ENCODE measurements around the gene BRD3.

Gene BRD3

DNA sequence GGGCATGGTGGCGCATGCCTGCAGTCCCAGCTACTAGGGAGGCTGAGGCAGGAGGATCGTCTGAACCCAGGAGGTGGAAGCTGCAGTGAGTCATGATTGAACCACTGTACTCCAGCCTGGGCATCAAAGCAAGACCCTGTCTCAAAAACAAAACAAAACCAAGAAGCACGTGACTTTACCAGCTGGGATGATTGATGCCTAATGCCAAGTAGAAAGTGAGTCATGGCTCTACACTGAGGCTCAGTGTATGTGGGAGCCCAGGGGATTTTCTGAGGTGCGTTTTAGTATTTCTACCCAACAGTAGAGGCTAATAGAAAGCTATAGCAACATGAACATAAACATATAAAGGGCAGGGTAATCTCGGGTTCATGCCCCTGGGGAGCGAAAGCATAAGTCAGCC is 56.4 kb downstream of the BRD3 start:
- H3K23ac ChIP-seq (ENCODE audit: low read length), result no peak overlapping the region
- no peaks in the 10 kb centered on the region for H3K79me1 ChIP-seq (ENCODE audit: low read length)
- no peak overlapping the region for H2BK120ac ChIP-seq (ENCODE audit: low read depth, low read length)
- H3K4me1 ChIP-seq (ENCODE audit: control insufficient read depth, low read depth, low read length), result no peaks in the 10 kb centered on the region
- H3K4me2 ChIP-seq (ENCODE audit: low read length), result no peak overlapping the region
- no peaks in the 10 kb centered on the region for H3K79me2 ChIP-seq (ENCODE audit: control insufficient read depth, insufficient read depth, low read length)
- no peaks in the 10 kb centered on the region for H3K36me3 ChIP-seq (ENCODE audit: control insufficient read depth, insufficient read depth, low read length)
- no peak overlapping the region for H2BK5ac ChIP-seq (ENCODE audit: low read length)
- no peak overlapping the region for H3K56ac ChIP-seq (ENCODE audit: low read length)
- no peak overlapping the region for H2BK15ac ChIP-seq (replicated peaks; ENCODE audit: low read depth)
- H3K4me3 ChIP-seq (ENCODE audit: low read length), result no peak overlapping the region
- H4K5ac ChIP-seq (ENCODE audit: low read length), result no peak overlapping the region
- H3K4ac ChIP-seq (ENCODE audit: low read depth, low read length), result no peak overlapping the region
- no peak overlapping the region for H4K8ac ChIP-seq (ENCODE audit: low read depth, low read length)
- no peaks in the 10 kb centered on the region for H3K27me3 ChIP-seq (ENCODE audit: insufficient read depth, low read length, poor library complexity)
- no CpG with 5 or more reads among the region's 6 CpGs for WGBS (ENCODE audit: extremely low coverage, insufficient coverage, low lambda C conversion rate)
- no peak overlapping the region for H2AK5ac ChIP-seq (ENCODE audit: low read length)
- no peak overlapping the region for H3K27ac ChIP-seq (ENCODE audit: low read depth, low read length)
- H3K9ac ChIP-seq (ENCODE audit: low read length), result no peak overlapping the region
- H3K18ac ChIP-seq (ENCODE audit: low read length), result no peak overlapping the region
- DNase-seq, result no peak

DNA sequence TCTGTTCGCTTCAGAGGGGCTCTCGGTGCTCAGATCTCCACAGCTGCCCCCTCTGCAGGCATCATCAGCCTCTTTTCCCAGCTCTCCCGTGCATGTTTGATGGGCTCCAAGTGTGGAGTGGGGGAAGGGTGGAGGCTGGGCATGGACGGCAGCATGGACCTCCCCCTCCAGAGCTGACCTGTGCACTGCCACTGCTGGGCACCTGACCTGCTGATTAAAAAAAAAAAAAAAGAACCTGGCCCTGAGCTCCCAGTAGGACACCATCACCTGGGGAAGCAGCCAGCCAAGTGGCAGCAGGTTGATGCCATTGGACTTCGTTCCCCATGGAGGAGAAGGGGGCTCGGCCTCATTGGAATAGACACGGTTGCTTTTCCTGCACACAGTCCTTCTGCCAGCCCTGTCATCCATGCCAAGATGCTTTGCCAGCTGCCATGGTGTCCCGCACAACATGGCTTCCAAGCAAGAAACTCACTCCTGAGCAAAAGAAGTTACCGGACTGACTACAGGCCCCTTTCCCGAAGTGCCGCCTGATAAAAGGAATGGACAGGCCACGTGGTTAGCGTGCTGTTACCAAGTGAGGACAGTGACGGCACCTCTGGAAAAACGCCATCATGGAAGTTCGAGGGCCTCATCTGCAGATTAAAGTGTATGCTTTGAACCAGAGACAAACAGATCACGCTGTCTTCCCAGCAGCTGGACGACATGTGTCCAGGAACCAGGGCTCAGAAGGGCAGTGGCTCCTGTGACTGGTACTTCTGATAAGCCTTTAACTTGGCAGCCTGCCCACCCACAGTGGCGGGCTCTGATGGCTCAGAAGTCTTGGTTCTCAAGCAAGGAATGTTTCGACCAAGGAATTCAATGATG is 57.3 kb downstream of the BRD3 start:
- H3K4me2 ChIP-seq (ENCODE audit: low read length), result no peak overlapping the region
- no peak overlapping the region for H3K4ac ChIP-seq (ENCODE audit: low read depth, low read length)
- H2BK120ac ChIP-seq (ENCODE audit: low read depth, low read length), result no peak overlapping the region
- no peak overlapping the region for H3K9ac ChIP-seq (ENCODE audit: low read length)
- DNase-seq, result no peak
- no peaks in the 10 kb centered on the region for H3K27me3 ChIP-seq (ENCODE audit: insufficient read depth, low read length, poor library complexity)
- H2BK15ac ChIP-seq (replicated peaks; ENCODE audit: low read depth), result no peak overlapping the region
- H3K23ac ChIP-seq (ENCODE audit: low read length), result no peak overlapping the region
- no CpG with 5 or more reads among the region's 20 CpGs for WGBS (ENCODE audit: extremely low coverage, insufficient coverage, low lambda C conversion rate)
- no peak overlapping the region for H4K5ac ChIP-seq (ENCODE audit: low read length)
- no peaks in the 10 kb centered on the region for H3K79me1 ChIP-seq (ENCODE audit: low read length)
- H2BK5ac ChIP-seq (ENCODE audit: low read length), result no peak overlapping the region
- no peaks in the 10 kb centered on the region for H3K36me3 ChIP-seq (ENCODE audit: control insufficient read depth, insufficient read depth, low read length)
- H3K4me3 ChIP-seq (ENCODE audit: low read length), result no peak overlapping the region
- no peaks in the 10 kb centered on the region for H3K79me2 ChIP-seq (ENCODE audit: control insufficient read depth, insufficient read depth, low read length)
- no peak overlapping the region for H3K27ac ChIP-seq (ENCODE audit: low read depth, low read length)
- H4K8ac ChIP-seq (ENCODE audit: low read depth, low read length), result no peak overlapping the region
- no peaks in the 10 kb centered on the region for H3K4me1 ChIP-seq (ENCODE audit: control insufficient read depth, low read depth, low read length)
- no peak overlapping the region for H3K18ac ChIP-seq (ENCODE audit: low read length)
- no peak overlapping the region for H2AK5ac ChIP-seq (ENCODE audit: low read length)
- H3K56ac ChIP-seq (ENCODE audit: low read length), result no peak overlapping the region

DNA sequence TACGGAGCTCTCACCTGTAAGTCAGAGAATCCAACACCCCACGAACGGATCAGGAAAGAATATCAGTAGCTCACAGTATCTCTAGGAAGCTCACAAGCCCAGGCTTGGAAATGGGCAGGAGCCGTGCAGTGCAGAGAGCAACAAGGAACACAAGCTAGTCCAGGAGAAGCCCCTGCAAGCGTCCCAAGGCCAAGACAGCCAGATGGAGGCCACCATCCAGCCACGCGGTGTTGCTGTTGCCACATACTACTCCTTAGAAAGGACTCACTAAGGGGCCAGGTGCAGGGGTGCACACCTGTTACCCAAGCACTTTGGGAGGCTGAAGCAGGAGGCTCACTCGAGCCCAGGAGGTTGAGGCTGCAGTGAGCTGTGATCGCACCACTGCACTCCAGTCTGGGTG is 60.3 kb downstream of the BRD3 start:
- H3K79me2 ChIP-seq (ENCODE audit: control insufficient read depth, insufficient read depth, low read length), result no peaks in the 10 kb centered on the region
- no peaks in the 10 kb centered on the region for H3K36me3 ChIP-seq (ENCODE audit: control insufficient read depth, insufficient read depth, low read length)
- no peak overlapping the region for H2BK5ac ChIP-seq (ENCODE audit: low read length)
- H3K4me2 ChIP-seq (ENCODE audit: low read length), result no peak overlapping the region
- no peak overlapping the region for H2BK120ac ChIP-seq (ENCODE audit: low read depth, low read length)
- H2AK5ac ChIP-seq (ENCODE audit: low read length), result no peak overlapping the region
- no CpG with 5 or more reads among the region's 9 CpGs for WGBS (ENCODE audit: extremely low coverage, insufficient coverage, low lambda C conversion rate)
- H3K9ac ChIP-seq (ENCODE audit: low read length), result no peak overlapping the region
- H2BK15ac ChIP-seq (replicated peaks; ENCODE audit: low read depth), result no peak overlapping the region
- H3K27me3 ChIP-seq (ENCODE audit: insufficient read depth, low read length, poor library complexity), result no peaks in the 10 kb centered on the region
- H4K8ac ChIP-seq (ENCODE audit: low read depth, low read length), result no peak overlapping the region
- H3K27ac ChIP-seq (ENCODE audit: low read depth, low read length), result no peak overlapping the region
- no peaks in the 10 kb centered on the region for H3K4me1 ChIP-seq (ENCODE audit: control insufficient read depth, low read depth, low read length)
- no peaks in the 10 kb centered on the region for H3K79me1 ChIP-seq (ENCODE audit: low read length)
- DNase-seq, result no peak
- H3K23ac ChIP-seq (ENCODE audit: low read length), result no peak overlapping the region
- H3K4ac ChIP-seq (ENCODE audit: low read depth, low read length), result no peak overlapping the region
- no peak overlapping the region for H4K5ac ChIP-seq (ENCODE audit: low read length)
- H3K18ac ChIP-seq (ENCODE audit: low read length), result no peak overlapping the region
- H3K4me3 ChIP-seq (ENCODE audit: low read length), result no peak overlapping the region
- no peak overlapping the region for H3K56ac ChIP-seq (ENCODE audit: low read length)

DNA sequence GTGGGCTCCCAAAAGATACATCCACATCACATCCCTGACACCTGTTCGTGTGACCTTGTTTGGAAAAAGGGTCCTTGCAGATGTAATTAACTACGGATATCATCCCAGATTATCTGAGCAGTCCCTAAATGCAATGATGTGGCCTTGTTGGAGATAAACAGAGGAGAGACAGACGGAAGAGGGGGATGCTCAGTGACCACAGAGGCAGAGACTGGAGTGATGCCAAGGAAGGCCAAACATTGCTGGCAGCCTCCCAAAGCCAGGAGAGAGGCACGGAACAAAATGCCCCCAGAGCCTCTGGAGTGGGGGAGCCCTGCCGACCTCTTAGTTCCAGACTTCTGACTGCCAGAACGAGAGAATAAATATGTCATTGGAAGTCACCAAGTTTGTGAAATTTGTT is 60.7 kb downstream of the BRD3 start:
- H3K79me2 ChIP-seq (ENCODE audit: control insufficient read depth, insufficient read depth, low read length), result no peaks in the 10 kb centered on the region
- H4K8ac ChIP-seq (ENCODE audit: low read depth, low read length), result no peak overlapping the region
- H3K36me3 ChIP-seq (ENCODE audit: control insufficient read depth, insufficient read depth, low read length), result no peaks in the 10 kb centered on the region
- no CpG with 5 or more reads among the region's 6 CpGs for WGBS (ENCODE audit: extremely low coverage, insufficient coverage, low lambda C conversion rate)
- no peak overlapping the region for H3K4me2 ChIP-seq (ENCODE audit: low read length)
- H4K5ac ChIP-seq (ENCODE audit: low read length), result no peak overlapping the region
- no peak overlapping the region for H2BK120ac ChIP-seq (ENCODE audit: low read depth, low read length)
- no peaks in the 10 kb centered on the region for H3K4me1 ChIP-seq (ENCODE audit: control insufficient read depth, low read depth, low read length)
- H3K18ac ChIP-seq (ENCODE audit: low read length), result no peak overlapping the region
- H3K4ac ChIP-seq (ENCODE audit: low read depth, low read length), result no peak overlapping the region
- no peaks in the 10 kb centered on the region for H3K79me1 ChIP-seq (ENCODE audit: low read length)
- H3K23ac ChIP-seq (ENCODE audit: low read length), result no peak overlapping the region
- no peak overlapping the region for H3K4me3 ChIP-seq (ENCODE audit: low read length)
- H2AK5ac ChIP-seq (ENCODE audit: low read length), result no peak overlapping the region
- no peak for DNase-seq
- H2BK5ac ChIP-seq (ENCODE audit: low read length), result no peak overlapping the region
- H3K27me3 ChIP-seq (ENCODE audit: insufficient read depth, low read length, poor library complexity), result no peaks in the 10 kb centered on the region
- no peak overlapping the region for H2BK15ac ChIP-seq (replicated peaks; ENCODE audit: low read depth)
- H3K27ac ChIP-seq (ENCODE audit: low read depth, low read length), result no peak overlapping the region
- H3K9ac ChIP-seq (ENCODE audit: low read length), result no peak overlapping the region
- H3K56ac ChIP-seq (ENCODE audit: low read length), result no peak overlapping the region

DNA sequence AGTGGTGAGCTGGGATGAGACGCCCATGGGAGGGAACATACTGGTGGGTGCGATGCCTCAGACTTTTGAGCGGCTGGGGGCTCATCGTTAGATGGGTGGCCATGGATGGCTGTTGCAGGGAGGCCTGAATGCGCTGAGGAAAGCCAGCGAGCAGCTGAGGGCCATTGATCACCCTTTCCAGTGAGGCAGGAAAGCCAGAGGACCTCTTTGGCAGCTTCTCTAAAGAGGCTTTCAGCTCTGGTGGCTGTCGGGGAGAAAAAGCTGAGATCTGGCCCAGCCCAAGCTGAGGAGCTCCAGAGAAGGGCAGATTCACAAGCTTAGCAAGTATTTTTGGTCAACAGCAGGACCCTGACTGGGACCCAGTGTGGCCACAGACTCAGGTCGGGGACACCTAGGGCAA is 62.4 kb downstream of the BRD3 start:
- Histone ChIP-seq H3K4me1 (ENCODE audit: control insufficient read depth, low read depth, low read length) (no peaks in the 10 kb centered on the region), H3K23ac (ENCODE audit: low read length) (no peak overlapping the region), H3K4ac (ENCODE audit: low read depth, low read length) (no peak overlapping the region), H2BK120ac (ENCODE audit: low read depth, low read length) (no peak overlapping the region), H4K8ac (ENCODE audit: low read depth, low read length) (no peak overlapping the region), H3K56ac (ENCODE audit: low read length) (no peak overlapping the region), H3K27me3 (ENCODE audit: insufficient read depth, low read length, poor library complexity) (no peaks in the 10 kb centered on the region), H2BK5ac (ENCODE audit: low read length) (no peak overlapping the region), H2BK15ac (replicated peaks; ENCODE audit: low read depth) (no peak overlapping the region), H3K79me2 (ENCODE audit: control insufficient read depth, insufficient read depth, low read length) (no peaks in the 10 kb centered on the region), H3K36me3 (ENCODE audit: control insufficient read depth, insufficient read depth, low read length) (no peaks in the 10 kb centered on the region), H3K79me1 (ENCODE audit: low read length) (no peaks in the 10 kb centered on the region), H3K4me2 (ENCODE audit: low read length) (no peak overlapping the region), H3K18ac (ENCODE audit: low read length) (no peak overlapping the region), H3K9ac (ENCODE audit: low read length) (no peak overlapping the region), H2AK5ac (ENCODE audit: low read length) (no peak overlapping the region), H3K27ac (ENCODE audit: low read depth, low read length) (no peak overlapping the region), H4K5ac (ENCODE audit: low read length) (no peak overlapping the region), H3K4me3 (ENCODE audit: low read length) (no peak overlapping the region)
- no peak for DNase-seq
- no CpG with 5 or more reads among the region's 8 CpGs for WGBS (ENCODE audit: extremely low coverage, insufficient coverage, low lambda C conversion rate)

DNA sequence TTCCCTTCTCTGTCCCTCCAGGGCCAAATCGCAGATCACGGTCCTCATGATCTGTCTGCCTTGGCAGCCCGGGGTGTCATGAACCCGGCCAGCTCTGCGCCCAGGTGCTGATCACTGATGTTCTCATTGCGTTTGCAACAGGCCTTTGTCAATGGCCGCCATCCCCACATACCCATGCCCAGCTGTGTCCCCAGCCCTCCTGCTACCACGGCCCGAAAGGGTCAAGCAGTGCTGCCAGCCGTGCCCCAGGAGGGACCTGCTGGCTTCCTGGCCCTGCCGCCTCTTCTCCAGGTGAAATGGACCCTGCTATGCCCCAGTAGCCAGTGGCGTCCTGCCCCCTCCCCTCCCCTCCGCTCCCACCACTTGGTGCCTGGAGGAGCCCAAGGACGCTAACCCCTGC is 62.9 kb downstream of the BRD3 start:
- Histone ChIP-seq H3K27me3 (ENCODE audit: insufficient read depth, low read length, poor library complexity) (no peaks in the 10 kb centered on the region), H3K4me2 (ENCODE audit: low read length) (no peak overlapping the region), H2BK15ac (replicated peaks; ENCODE audit: low read depth) (no peak overlapping the region), H3K56ac (ENCODE audit: low read length) (no peak overlapping the region), H3K9ac (ENCODE audit: low read length) (no peak overlapping the region), H3K27ac (ENCODE audit: low read depth, low read length) (no peak overlapping the region), H4K5ac (ENCODE audit: low read length) (no peak overlapping the region), H3K4me1 (ENCODE audit: control insufficient read depth, low read depth, low read length) (no peaks in the 10 kb centered on the region), H2AK5ac (ENCODE audit: low read length) (no peak overlapping the region), H2BK120ac (ENCODE audit: low read depth, low read length) (no peak overlapping the region), H3K18ac (ENCODE audit: low read length) (no peak overlapping the region), H2BK5ac (ENCODE audit: low read length) (no peak overlapping the region), H3K4ac (ENCODE audit: low read depth, low read length) (no peak overlapping the region), H3K4me3 (ENCODE audit: low read length) (no peak overlapping the region), H3K79me2 (ENCODE audit: control insufficient read depth, insufficient read depth, low read length) (no peaks in the 10 kb centered on the region), H3K36me3 (ENCODE audit: control insufficient read depth, insufficient read depth, low read length) (no peaks in the 10 kb centered on the region), H3K79me1 (ENCODE audit: low read length) (no peaks in the 10 kb centered on the region), H3K23ac (ENCODE audit: low read length) (no peak overlapping the region), H4K8ac (ENCODE audit: low read depth, low read length) (no peak overlapping the region)
- no peak for DNase-seq
- no CpG with 5 or more reads among the region's 14 CpGs for WGBS (ENCODE audit: extremely low coverage, insufficient coverage, low lambda C conversion rate)
